ENCODE results near the gene GPATCH8. TPM values are rescaled to one million over a fixed set of nuclear protein-coding genes. Genes with fewer than 3 reads are reported as not detected.
A peak's percentile ranks its signal among the peaks of the same experiment; 100 is the strongest.

Gene GPATCH8
- total and polyA plus RNA-seq, 2 of the 8 experiments (the other 6 are each of a cell fraction or from before 2014, with no cell fraction given) = 20.5 to 58.1 TPM

GRCh38 chr17:44523672-44523972 is 20.4 kb upstream of the GPATCH8 start:
- H3K14ac ChIP-seq (ENCODE audit: insufficient read length) = no peak overlapping the region
- ChIA-PET POLR2A (ENCODE audit: partially characterized antibody) (interaction anchor here (0.6 to 1.9 kb wide), 6 partner anchors 8 to 160 kb away, joined by 3 to 10 read pairs (median 4); partner anchors contain the start of genes FAM171A2 and GPATCH8), CTCF (ENCODE audit: partially characterized antibody) (interaction anchor here (0.6 to 4.0 kb wide), 53 partner anchors 10 to 176 kb away, joined by 3 to 59 read pairs (median 4); partner anchors contain the start of genes FAM171A2, GPATCH8 and ITGA2B)
- no peak overlapping the region for H2BK20ac ChIP-seq (ENCODE audit: low read length)
- no peak overlapping the region for H3K9ac ChIP-seq (replicated peaks in 1 of 4; ENCODE audit: extremely low read depth in 1 of 4, low read depth in 3 of 4, low read length in 3 of 4)
- no peak overlapping the region for H3K56ac ChIP-seq (replicated peaks; ENCODE audit: insufficient read length, low read depth, low read length)
- H3K23ac ChIP-seq (ENCODE audit: insufficient read length) = no peak overlapping the region
- no peak overlapping the region for H3K4ac ChIP-seq (replicated peaks; ENCODE audit: insufficient read length, low read depth, low read length)
- H3K4me3 ChIP-seq (ENCODE audit: extremely low read depth in 1 of 4, insufficient read depth in 2 of 4, low read depth in 3 of 4, low read length in 4 of 4) = no peak overlapping the region
- no peak overlapping the region for H3K27ac ChIP-seq (ENCODE audit: low read depth, low read length)
- DNase-seq (ENCODE audit: low read depth in 1 of 2, low spot score in 2 of 2) (no peak), FAIRE-seq (no peak)
- no peaks in the 10 kb centered on the region for H3K79me1 ChIP-seq (ENCODE audit: low read depth, low read length)
- H3K4me2 ChIP-seq (ENCODE audit: insufficient read depth in 1 of 2, low read depth in 2 of 2, low read length in 2 of 2) = no peak overlapping the region
- peak overlapping the region; percentile 43 for H2AFZ ChIP-seq (ENCODE audit: low read length)
- H4K5ac ChIP-seq (ENCODE audit: insufficient read length, low read depth, low read length) = no peak overlapping the region
- no peaks in the 10 kb centered on the region for H3K79me2 ChIP-seq (ENCODE audit: control insufficient read depth in 1 of 2, insufficient read depth in 2 of 2, low read length in 2 of 2)
- no peaks in the 10 kb centered on the region for H3K23me2 ChIP-seq (ENCODE audit: low read depth, low read length)
- no peaks in the 10 kb centered on the region for H3K36me3 ChIP-seq (ENCODE audit: control insufficient read depth in 2 of 4, insufficient read depth in 4 of 4, low read length in 3 of 4)
- H4K8ac ChIP-seq (ENCODE audit: extremely low read depth, insufficient read depth, low read length) = no peak overlapping the region
- no peak overlapping the region for H4K91ac ChIP-seq (replicated peaks; ENCODE audit: insufficient read length, low read length)
- no peaks in the 10 kb centered on the region for H4K20me1 ChIP-seq (replicated peaks in 1 of 2; ENCODE audit: control insufficient read depth in 1 of 2, insufficient read depth in 2 of 2, low read length in 2 of 2)
- no peak overlapping the region for H3K18ac ChIP-seq (ENCODE audit: extremely low read depth, low read length)
- no peaks in the 10 kb centered on the region for H3K27me3 ChIP-seq (replicated peaks in 1 of 4; ENCODE audit: control insufficient read depth in 3 of 4, extremely low read depth in 1 of 4, insufficient read depth in 3 of 4, low read length in 3 of 4)
- H2BK15ac ChIP-seq (ENCODE audit: low read length) = no peak overlapping the region
- H2BK120ac ChIP-seq (replicated peaks; ENCODE audit: low read depth, low read length) = no peak overlapping the region
- 60% methylated on average over 3 of the region's 3 CpGs; no CpG with 5 or more reads in 1 of the 2 experiments for WGBS, 2 experiments (ENCODE audit: extremely low coverage in 1 of 2, insufficient coverage in 1 of 2, insufficient read length in 1 of 2, insufficient replicate concordance in 2 of 2, low coverage in 1 of 2, low lambda C conversion rate in 2 of 2, missing lambda C conversion rate in 1 of 2)
- no peak overlapping the region for H2AK5ac ChIP-seq (ENCODE audit: low read depth, low read length)
- H3K4me1 ChIP-seq (replicated peaks in 1 of 4; ENCODE audit: control insufficient read depth in 3 of 4, insufficient read depth in 4 of 4, low read length in 3 of 4) = no peaks in the 10 kb centered on the region
- H2BK12ac ChIP-seq (ENCODE audit: low read depth, low read length) = no peak overlapping the region
- no peak overlapping the region for H2BK5ac ChIP-seq (ENCODE audit: low read depth, low read length)
- H3K9me3 ChIP-seq (ENCODE audit: insufficient read depth in 2 of 2, low read depth in 1 of 2, low read length in 1 of 2) = peaks cover 7 to 13% of the 10 kb centered on the region in 2 experiments; a peak in 2 of 4 replicates
- TF ChIP-seq YY1 (IDR thresholded peaks at IDR 0.05; ENCODE audit: low read depth, low read length) = no peak
- no peak for TF ChIP-seq CREB1 (IDR thresholded peaks at IDR 0.05)
- no peak for TF ChIP-seq SP4 (IDR thresholded peaks at IDR 0.05; ENCODE audit: low read length)
- no peak for TF ChIP-seq TAF1 (IDR thresholded peaks at IDR 0.05; ENCODE audit: low read depth, low read length)
- TF ChIP-seq POU5F1 (IDR thresholded peaks at IDR 0.05; ENCODE audit: low read depth, low read length) = no peak
- TF ChIP-seq ZNF274 (IDR thresholded peaks at IDR 0.05; ENCODE audit: borderline replicate concordance, extremely low read depth, low read length) = no peak
- TF ChIP-seq RAD21 (IDR thresholded peaks at IDR 0.05 in 1 of 2, conservative IDR thresholded peaks at IDR 0.05 in 1 of 2; ENCODE audit: low read depth in 2 of 2, low read length in 2 of 2) = no peak
- TF ChIP-seq EP300 (IDR thresholded peaks at IDR 0.05; ENCODE audit: borderline replicate concordance in 1 of 2, low read depth in 2 of 2, low read length in 2 of 2) = no peak
- TF ChIP-seq FOSL1 (IDR thresholded peaks at IDR 0.05; ENCODE audit: insufficient read depth, low read depth, low read length) = no peak
- no peak for TF ChIP-seq RFX5 (IDR thresholded peaks at IDR 0.05; ENCODE audit: borderline replicate concordance, low read depth, low read length)
- no peak for TF ChIP-seq SP1 (IDR thresholded peaks at IDR 0.05; ENCODE audit: low read depth, low read length)
- TF ChIP-seq KDM4A (IDR thresholded peaks at IDR 0.05; ENCODE audit: low read depth, low read length, severe bottlenecking) = no peak
- no peak for TF ChIP-seq MAX (IDR thresholded peaks at IDR 0.05)
- TF ChIP-seq E2F6 (IDR thresholded peaks at IDR 0.05) = no peak

All from H1 (cell line).